Activated B cell treated with CpG ODN at 0.5 μM for 24 hours (primary cell): ENCODE results near the gene WWOX. TPM values are rescaled to one million over a fixed set of nuclear protein-coding genes. Genes with fewer than 3 reads are reported as not detected.

Experiments
- ATAC-seq: fragments of 200-7000 bp; cut with Tn5 transposase; one replicate; pipeline ENCODE4 v1.10.0; 2021; ENCODE audit warnings: low read depth, mild to moderate bottlenecking, moderate library complexity
- CTCF ChIA-PET: fragments of 350-600 bp; sonication (Branson Sonifier 250); formaldehyde crosslinking; loops from one replicate; lab custom pipeline; 2021; ENCODE audit warnings: antibody characterized with exemption; lab: Charles Lee
- POLR2A ChIA-PET: fragments of 350-600 bp; sonication (Branson Sonifier 250); formaldehyde crosslinking; loops from one replicate; lab custom pipeline; 2021; ENCODE audit warnings: antibody characterized with exemption; lab: Charles Lee
- DNase-seq: peaks from one replicate; pipeline ENCODE4 v3.0.0; 2022
- H3K27ac Mint-ChIP-seq: one replicate; pipeline ENCODE4 v1.8.0; 2020; ENCODE audit warnings: mixed read lengths
- H3K27me3 Mint-ChIP-seq: one replicate; pipeline ENCODE4 v1.8.0; 2021; ENCODE audit warnings: mixed read lengths
- H3K36me3 Mint-ChIP-seq: one replicate; pipeline ENCODE4 v1.8.0; 2021; ENCODE audit warnings: low read depth, mixed read lengths
- H3K4me1 Mint-ChIP-seq: one replicate; pipeline ENCODE4 v1.8.0; 2021; ENCODE audit warnings: mixed read lengths
- H3K4me3 Mint-ChIP-seq: one replicate; pipeline ENCODE4 v1.8.0; 2020; ENCODE audit warnings: mild to moderate bottlenecking, mixed read lengths
- H3K9me3 Mint-ChIP-seq: one replicate; pipeline ENCODE4 v1.8.0; 2020; ENCODE audit warnings: mixed read lengths
- CTCF ChIP-seq: fragments of 200-600 bp; IDR thresholded peaks from one replicate; pipeline ENCODE4 v1.8.0; 2022; ENCODE audit warnings: antibody characterized with exemption, mild to moderate bottlenecking
- intact Hi-C: fragments of 100-400 bp; cut with micrococcal nuclease; formaldehyde crosslinking; loops from one replicate; pipeline ENCODE4 v1.15.1; 2024
- total RNA-seq: library from RNA; stranded (reverse); gene quantifications from 2 replicates; pipeline ENCODE4 v1.2.3, GENCODE V29; 2022

WWOX gene
- total RNA-seq, 1 donor from 2014 or later, result 22.6 TPM

GRCh38 chr16:79026117-79026516, 926.7 kb downstream of the WWOX start:
- DNase-seq, result no peak
- H3K27me3 Mint-ChIP-seq, result no peaks in the 10 kb centered on the region
- H3K4me1 Mint-ChIP-seq, result no peaks in the 10 kb centered on the region
- no peak for TF ChIP-seq CTCF
- H3K9me3 Mint-ChIP-seq, result peaks cover 4% of the 10 kb centered on the region
- H3K4me3 Mint-ChIP-seq, result no peak overlapping the region
- intact Hi-C loops, result no loop called here
- no peak for ATAC-seq
- H3K36me3 Mint-ChIP-seq, result peaks cover 2% of the 10 kb centered on the region
- CTCF ChIA-PET, result no interaction called here
- POLR2A ChIA-PET, result no interaction called here
- H3K27ac Mint-ChIP-seq, result no peak overlapping the region

- H3K4me1 Mint-ChIP-seq, result no peaks in the 10 kb centered on the region
- no peak overlapping the region for H3K4me3 Mint-ChIP-seq
- intact Hi-C loops, result no loop called here
- ATAC-seq (no peak), DNase-seq (no peak)
- H3K36me3 Mint-ChIP-seq, result no peaks in the 10 kb centered on the region
- no peak for TF ChIP-seq CTCF
- ChIA-PET CTCF (no interaction called here), POLR2A (no interaction called here)
- H3K27ac Mint-ChIP-seq, result no peak overlapping the region
- H3K27me3 Mint-ChIP-seq, result no peaks in the 10 kb centered on the region
- peaks cover 7% of the 10 kb centered on the region for H3K9me3 Mint-ChIP-seq
Observed at GRCh38 chr16:79036541-79036940, 937.1 kb downstream of the WWOX start.

GRCh38 chr16:79037521-79038373, 938.3 kb downstream of the WWOX start:
- Mint-ChIP-seq H3K27me3 (no peaks in the 10 kb centered on the region), H3K27ac (no peak overlapping the region), H3K4me3 (no peak overlapping the region), H3K4me1 (no peaks in the 10 kb centered on the region), H3K9me3 (peaks cover 5% of the 10 kb centered on the region), H3K36me3 (no peaks in the 10 kb centered on the region)
- DNase-seq (no peak), ATAC-seq (no peak)
- CTCF ChIA-PET, result no interaction called here
- TF ChIP-seq CTCF, result no peak
- intact Hi-C loops, result no loop called here
- POLR2A ChIA-PET, result no interaction called here

- no peaks in the 10 kb centered on the region for H3K9me3 Mint-ChIP-seq
- ChIA-PET CTCF (no interaction called here), POLR2A (no interaction called here)
- no peaks in the 10 kb centered on the region for H3K4me1 Mint-ChIP-seq
- H3K4me3 Mint-ChIP-seq, result no peak overlapping the region
- intact Hi-C loops, result loop anchor here (10.0 kb wide), 2 partner anchors 76 to 266 kb away; no protein-coding TSS in a partner anchor
- no peak overlapping the region for H3K27ac Mint-ChIP-seq
- DNase-seq, result no peak
- no peak for ATAC-seq
- TF ChIP-seq CTCF, result no peak
- no peaks in the 10 kb centered on the region for H3K36me3 Mint-ChIP-seq
- H3K27me3 Mint-ChIP-seq, result no peaks in the 10 kb centered on the region
Observed at GRCh38 chr16:79041206-79041605, 941.8 kb downstream of the WWOX start.

- POLR2A ChIA-PET, result no interaction called here
- no peak for ATAC-seq
- CTCF ChIA-PET, result no interaction called here
Observed at GRCh38 chr16:79042141-79042540, 942.7 kb downstream of the WWOX start.

More at GRCh38 chr16:79042141-79042540, 942.7 kb downstream of the WWOX start:
- no peaks in the 10 kb centered on the region for H3K27me3 Mint-ChIP-seq
- no peak overlapping the region for H3K27ac Mint-ChIP-seq
- H3K9me3 Mint-ChIP-seq, result no peaks in the 10 kb centered on the region
- no peak for DNase-seq
- intact Hi-C loops, result loop anchor here (10.0 kb wide), 2 partner anchors 77 to 267 kb away; no protein-coding TSS in a partner anchor
- H3K36me3 Mint-ChIP-seq, result no peaks in the 10 kb centered on the region
- no peak for TF ChIP-seq CTCF
- no peak overlapping the region for H3K4me3 Mint-ChIP-seq
- H3K4me1 Mint-ChIP-seq, result no peaks in the 10 kb centered on the region
